Vagina (tissue), 2 donors: ENCODE data around the gene RHBDD1. TPM values are rescaled to one million over a fixed set of nuclear protein-coding genes. Genes with fewer than 3 reads are reported as not detected.

Source experiments
- DNase-seq, 2 donors: peaks; one replicate each; pipeline ENCODE4 v3.0.0-alpha.2; 2017; ENCODE audit errors: extremely low spot score in 2 of 2
- H3K27ac ChIP-seq: fragments of 200-600 bp; sonication (generic); one replicate; pipeline ENCODE4 v1.5.1; 2019
- H3K27me3 ChIP-seq: fragments of 200-600 bp; sonication (generic); one replicate; pipeline ENCODE4 v1.5.1; 2019
- H3K36me3 ChIP-seq, 2 donors: fragments of 200-600 bp; sonication (generic); one replicate each; pipeline ENCODE4 v1.5.1; 2017 to 2019
- H3K4me1 ChIP-seq: fragments of 200-600 bp; sonication (generic); one replicate; pipeline ENCODE4 v1.5.1; 2019
- H3K4me3 ChIP-seq, 2 donors: fragments of 200-600 bp; sonication (generic); 1 replicate in 1 of 2; 2 replicates in 1 of 2; pipeline ENCODE4 v1.5.1; 2016 to 2019
- H3K9me3 ChIP-seq: fragments of 200-600 bp; sonication (generic); one replicate; pipeline ENCODE4 v1.5.1; 2019
- POLR2A ChIP-seq, 2 donors: fragments of 450-650 bp; IDR thresholded peaks; one replicate each; pipeline ENCODE4 v1.6.1; 2017; ENCODE audit warnings: antibody characterized with exemption in 2 of 2, mild to moderate bottlenecking in 2 of 2, moderate library complexity in 2 of 2
- POLR2AphosphoS5 ChIP-seq, 2 donors: sonication (generic); formaldehyde crosslinking; IDR thresholded peaks; one replicate each; pipeline ENCODE4 v1.9.0; 2017; ENCODE audit warnings: antibody characterized with exemption in 2 of 2, mild to moderate bottlenecking in 2 of 2, low read depth in 1 of 2; ENCODE audit not compliant: insufficient read depth in 1 of 2
- intact Hi-C: fragments of 100-400 bp; cut with DNase I; formaldehyde crosslinking; loops from one replicate; pipeline ENCODE4 v1.15.1; 2023
- total RNA-seq: library from RNA; depleted of rRNA; stranded (reverse); fragments of >200 nt; gene quantifications from one replicate; pipeline ENCODE4 v1.2.3, GENCODE V29; 2016
- TF ChIP-seq, protein P1 (sequence below), 3 experiments: fragments of 450-650 bp in 2 of 3; fragments of 200-600 bp in 1 of 3; sonication (generic) in 1 of 3; IDR thresholded peaks; one replicate each; pipeline ENCODE4 v1.5.1; 2017 to 2019; ENCODE audit warnings: antibody characterized with exemption in 3 of 3, mild to moderate bottlenecking in 2 of 3, moderate library complexity in 2 of 3

The RHBDD1 gene
- total RNA-seq, 1 donor from 2014 or later: 27.3 TPM

DNA sequence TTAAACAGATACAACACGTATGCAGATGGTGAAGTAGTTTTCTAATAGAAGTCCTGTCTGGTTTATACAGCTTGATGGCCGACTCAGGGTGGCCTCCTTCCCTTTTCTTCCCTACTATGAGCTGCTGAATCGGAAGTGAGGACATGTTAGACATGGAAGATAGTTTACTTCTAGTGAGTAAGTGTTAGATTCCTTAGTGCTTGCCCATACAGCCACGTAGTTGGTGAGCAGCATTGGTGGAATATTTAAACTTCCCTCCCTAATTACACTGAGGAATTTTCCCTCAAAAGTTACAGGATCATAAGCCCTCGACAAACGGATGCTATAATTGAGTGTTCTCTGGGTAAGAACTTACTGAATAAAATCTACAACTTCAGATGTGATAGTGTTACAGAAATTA, 52.1 kb downstream of the RHBDD1 start:
- no peak overlapping the region for H3K4me3 ChIP-seq
- intact Hi-C loops: no loop called here
- no peaks in the 10 kb centered on the region for H3K36me3 ChIP-seq
- no peaks in the 10 kb centered on the region for H3K27me3 ChIP-seq
- no peak overlapping the region for H3K27ac ChIP-seq
- DNase-seq: no peak
- H3K9me3 ChIP-seq: no peaks in the 10 kb centered on the region
- H3K4me1 ChIP-seq: peaks cover 5% of the 10 kb centered on the region
- TF ChIP-seq POLR2AphosphoS5 (IDR thresholded peaks at IDR 0.05; ENCODE audit: insufficient read depth in 1 of 2, low read depth in 1 of 2): no peak
- no peak for TF ChIP-seq POLR2A (IDR thresholded peaks at IDR 0.05)
- TF ChIP-seq, protein P1, sequence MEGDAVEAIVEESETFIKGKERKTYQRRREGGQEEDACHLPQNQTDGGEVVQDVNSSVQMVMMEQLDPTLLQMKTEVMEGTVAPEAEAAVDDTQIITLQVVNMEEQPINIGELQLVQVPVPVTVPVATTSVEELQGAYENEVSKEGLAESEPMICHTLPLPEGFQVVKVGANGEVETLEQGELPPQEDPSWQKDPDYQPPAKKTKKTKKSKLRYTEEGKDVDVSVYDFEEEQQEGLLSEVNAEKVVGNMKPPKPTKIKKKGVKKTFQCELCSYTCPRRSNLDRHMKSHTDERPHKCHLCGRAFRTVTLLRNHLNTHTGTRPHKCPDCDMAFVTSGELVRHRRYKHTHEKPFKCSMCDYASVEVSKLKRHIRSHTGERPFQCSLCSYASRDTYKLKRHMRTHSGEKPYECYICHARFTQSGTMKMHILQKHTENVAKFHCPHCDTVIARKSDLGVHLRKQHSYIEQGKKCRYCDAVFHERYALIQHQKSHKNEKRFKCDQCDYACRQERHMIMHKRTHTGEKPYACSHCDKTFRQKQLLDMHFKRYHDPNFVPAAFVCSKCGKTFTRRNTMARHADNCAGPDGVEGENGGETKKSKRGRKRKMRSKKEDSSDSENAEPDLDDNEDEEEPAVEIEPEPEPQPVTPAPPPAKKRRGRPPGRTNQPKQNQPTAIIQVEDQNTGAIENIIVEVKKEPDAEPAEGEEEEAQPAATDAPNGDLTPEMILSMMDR (IDR thresholded peaks at IDR 0.05): no peak

DNA sequence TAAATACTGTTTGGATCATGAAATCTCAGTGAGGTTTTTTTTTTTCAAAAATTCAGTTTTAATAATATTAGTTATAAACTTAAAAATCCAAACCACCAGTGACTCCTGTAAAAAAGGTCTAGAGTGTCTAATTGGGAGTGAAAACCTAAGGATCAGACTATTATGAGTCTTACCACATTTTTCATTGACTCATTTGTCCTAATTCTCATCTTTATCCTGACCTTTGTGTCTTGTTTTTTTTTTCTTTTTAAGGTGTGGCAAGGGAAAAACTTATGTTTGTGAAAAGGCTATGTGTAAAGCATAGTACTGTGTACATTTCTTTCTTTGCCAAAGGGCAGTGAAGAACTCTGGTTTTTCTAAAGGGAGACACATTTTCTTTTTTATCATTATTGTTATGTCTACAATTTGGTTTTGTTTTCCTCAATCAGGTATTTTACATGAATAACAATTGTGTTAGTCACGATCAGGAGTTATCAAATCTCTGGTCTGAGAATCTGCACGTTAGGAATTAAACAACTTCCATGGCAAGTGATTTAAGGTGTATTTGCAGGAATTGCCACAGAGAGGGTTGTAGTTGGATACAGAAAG, 52.6 kb downstream of the RHBDD1 start:
- no peak overlapping the region for H3K4me3 ChIP-seq
- intact Hi-C loops: no loop called here
- no peak for DNase-seq
- H3K27me3 ChIP-seq: no peaks in the 10 kb centered on the region
- no peak overlapping the region for H3K27ac ChIP-seq
- H3K36me3 ChIP-seq: no peaks in the 10 kb centered on the region
- peaks cover 5% of the 10 kb centered on the region for H3K4me1 ChIP-seq
- H3K9me3 ChIP-seq: no peaks in the 10 kb centered on the region
- TF ChIP-seq, protein P1 (IDR thresholded peaks at IDR 0.05): no peak
- TF ChIP-seq POLR2AphosphoS5 (IDR thresholded peaks at IDR 0.05; ENCODE audit: insufficient read depth in 1 of 2, low read depth in 1 of 2): no peak
- TF ChIP-seq POLR2A (IDR thresholded peaks at IDR 0.05): no peak

DNA sequence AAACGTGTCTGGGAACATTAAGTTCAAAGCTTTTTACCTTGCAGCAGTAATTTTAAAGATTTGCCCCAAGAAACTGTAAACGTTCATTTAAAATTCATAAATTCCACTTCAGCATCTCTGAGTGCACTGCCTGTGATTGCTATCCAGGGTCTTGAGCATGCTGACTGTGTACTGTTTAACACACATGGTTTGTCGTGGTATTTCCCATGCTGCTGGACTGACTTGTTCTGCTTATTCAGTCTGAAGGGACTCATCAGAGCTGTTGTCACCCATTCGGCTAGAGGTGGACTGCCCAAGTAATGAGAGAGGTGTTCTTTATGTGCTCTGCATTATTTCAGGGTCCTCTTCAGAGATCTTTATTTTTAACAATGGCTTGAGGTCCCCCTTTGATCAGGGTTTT, 53.1 kb downstream of the RHBDD1 start:
- Histone ChIP-seq H3K27me3 (no peaks in the 10 kb centered on the region), H3K27ac (no peak overlapping the region), H3K4me1 (peaks cover 5% of the 10 kb centered on the region), H3K9me3 (no peaks in the 10 kb centered on the region), H3K4me3 (no peak overlapping the region), H3K36me3 (no peaks in the 10 kb centered on the region)
- no peak for DNase-seq
- intact Hi-C loops: no loop called here
- TF ChIP-seq POLR2AphosphoS5 (IDR thresholded peaks at IDR 0.05; ENCODE audit: insufficient read depth in 1 of 2, low read depth in 1 of 2): no peak
- no peak for TF ChIP-seq POLR2A (IDR thresholded peaks at IDR 0.05)
- TF ChIP-seq, protein P1 (IDR thresholded peaks at IDR 0.05): no peak

DNA sequence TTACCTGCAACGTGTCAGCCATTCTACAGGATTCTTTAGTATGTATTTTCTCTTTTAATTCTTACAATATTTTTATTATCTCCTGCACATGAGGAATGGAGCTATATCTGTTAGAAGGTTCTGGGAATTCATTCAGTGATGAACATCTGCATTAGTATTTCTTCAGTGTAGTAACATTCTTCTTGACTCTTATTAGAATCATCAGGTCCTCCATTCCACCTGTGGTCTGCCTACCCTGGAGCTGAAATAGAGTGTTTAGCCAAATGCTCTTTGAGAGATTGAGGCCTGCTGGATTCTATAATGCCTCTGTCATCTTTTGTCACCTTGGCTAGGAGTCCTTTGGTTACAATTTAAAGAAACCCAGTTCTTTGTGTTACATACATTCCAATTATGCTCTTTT, 54.4 kb downstream of the RHBDD1 start:
- TF ChIP-seq POLR2AphosphoS5 (IDR thresholded peaks at IDR 0.05; ENCODE audit: insufficient read depth in 1 of 2, low read depth in 1 of 2) (no peak), POLR2A (IDR thresholded peaks at IDR 0.05) (no peak)
- TF ChIP-seq, protein P1 (IDR thresholded peaks at IDR 0.05): no peak
- Histone ChIP-seq H3K9me3 (no peaks in the 10 kb centered on the region), H3K27me3 (no peaks in the 10 kb centered on the region), H3K4me3 (no peak overlapping the region), H3K4me1 (peaks cover 5% of the 10 kb centered on the region), H3K36me3 (no peaks in the 10 kb centered on the region), H3K27ac (no peak overlapping the region)
- intact Hi-C loops: no loop called here
- no peak for DNase-seq

GRCh38 chr2:226891780-226892590, 56.1 kb downstream of the RHBDD1 start:
- H3K27ac ChIP-seq: no peak overlapping the region
- intact Hi-C loops: no loop called here
- no peaks in the 10 kb centered on the region for H3K9me3 ChIP-seq
- TF ChIP-seq POLR2AphosphoS5 (IDR thresholded peaks at IDR 0.05; ENCODE audit: insufficient read depth in 1 of 2, low read depth in 1 of 2): no peak
- no peak for TF ChIP-seq POLR2A (IDR thresholded peaks at IDR 0.05)
- TF ChIP-seq, protein P1 (IDR thresholded peaks at IDR 0.05): no peak
- DNase-seq: no peak
- H3K36me3 ChIP-seq: no peaks in the 10 kb centered on the region
- no peak overlapping the region for H3K4me3 ChIP-seq
- H3K4me1 ChIP-seq: peaks cover 5% of the 10 kb centered on the region
- no peaks in the 10 kb centered on the region for H3K27me3 ChIP-seq
